AG09309 (cell line): ENCODE measurements around the gene TMEM94.

Experiments
- DNase-seq: peaks from one replicate; pipeline ENCODE4 v3.0.0-alpha.2; 2010; ENCODE audit warnings: low read depth
- H3K4me3 ChIP-seq: 2 replicates; pipeline ENCODE4 v1.5.1; 2011; ENCODE audit warnings: mild to moderate bottlenecking, low read depth, low read length, moderate library complexity; ENCODE audit not compliant: control insufficient read depth
- CTCF ChIP-seq: IDR thresholded peaks from 2 replicates; pipeline ENCODE4 v1.5.1; 2011; ENCODE audit warnings: mild to moderate bottlenecking, low read depth, low read length, inconsistent platforms; ENCODE audit not compliant: insufficient read depth, control insufficient read depth; ENCODE audit errors: missing control alignments

Gene TMEM94

DNA sequence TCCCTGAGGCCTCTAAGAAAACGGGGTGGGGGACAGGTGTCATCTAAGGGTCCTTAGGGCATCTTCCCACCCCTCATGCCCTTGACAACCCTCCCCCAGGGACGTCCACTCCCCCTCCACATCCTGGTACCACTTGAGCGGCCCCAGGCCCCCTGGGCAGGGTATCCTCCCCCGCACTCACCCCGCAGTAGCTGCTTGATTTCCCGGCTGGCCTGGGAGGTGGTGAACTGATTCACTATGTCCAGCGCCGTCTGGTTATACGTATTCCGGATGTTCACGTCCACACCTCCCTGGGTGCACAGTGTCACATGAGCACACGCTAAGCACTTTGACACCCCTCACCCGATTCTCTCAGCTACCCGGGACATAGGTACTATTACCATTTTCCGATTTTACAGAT lies 49.2 kb downstream of the TMEM94 start:
- H3K4me3 ChIP-seq: no peak overlapping the region
- no peak for TF ChIP-seq CTCF
- DNase-seq: no peak

- no peak for DNase-seq
- no peak overlapping the region for H3K4me3 ChIP-seq
- TF ChIP-seq CTCF: no peak
These were observed 49.7 kb downstream of the TMEM94 start for GRCh38 chr17:75506134-75506533.

DNA sequence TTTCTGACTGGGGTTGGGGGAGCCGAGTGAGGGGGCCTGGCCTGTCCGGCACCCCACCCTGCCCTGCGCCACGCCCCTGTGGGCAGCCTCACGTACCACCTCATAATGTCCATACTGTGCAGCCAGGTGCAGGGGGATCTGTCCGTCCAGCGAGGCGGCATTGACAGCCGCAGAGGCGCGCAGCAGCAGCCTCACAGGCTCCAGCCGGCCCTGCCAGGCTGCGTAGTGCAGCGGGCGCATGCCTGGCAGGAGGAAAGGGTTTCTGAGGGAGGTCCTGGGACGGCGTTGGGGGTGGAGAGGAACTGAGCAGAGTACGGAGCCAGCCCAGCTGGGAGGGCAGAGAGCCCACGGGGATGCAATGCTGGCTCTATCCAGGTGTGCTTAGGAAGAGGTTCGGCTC lies 50.5 kb downstream of the TMEM94 start:
- DNase-seq: no peak
- no peak overlapping the region for H3K4me3 ChIP-seq
- TF ChIP-seq CTCF: no peak

GRCh38 chr17:75507733-75508719 lies 51.6 kb downstream of the TMEM94 start:
- TF ChIP-seq CTCF: no peak
- no peak overlapping the region for H3K4me3 ChIP-seq
- DNase-seq: no peak

DNA sequence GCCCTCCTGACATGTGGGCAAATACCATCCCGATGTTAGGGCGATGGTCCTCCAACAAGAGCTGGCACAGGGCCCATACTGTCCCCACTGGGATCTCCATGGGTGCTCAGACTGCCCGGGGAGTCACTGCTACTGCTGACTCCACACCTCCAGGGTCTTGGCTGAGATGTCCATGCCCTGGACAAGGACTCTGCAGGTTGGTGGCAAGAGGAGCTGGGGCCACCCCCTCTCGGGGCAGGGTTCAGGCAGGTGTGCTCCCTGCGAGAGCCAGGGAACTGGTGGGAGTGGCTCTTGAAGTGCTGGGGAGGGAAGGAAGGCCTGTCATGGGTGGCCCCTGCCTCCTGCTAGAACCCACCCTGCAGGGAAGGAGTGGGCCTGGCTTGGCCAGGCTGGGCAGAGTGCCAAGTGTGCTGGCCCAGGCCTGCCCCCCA lies 52.5 kb downstream of the TMEM94 start:
- no peak for TF ChIP-seq CTCF
- no peak for DNase-seq
- H3K4me3 ChIP-seq: no peak overlapping the region

DNA sequence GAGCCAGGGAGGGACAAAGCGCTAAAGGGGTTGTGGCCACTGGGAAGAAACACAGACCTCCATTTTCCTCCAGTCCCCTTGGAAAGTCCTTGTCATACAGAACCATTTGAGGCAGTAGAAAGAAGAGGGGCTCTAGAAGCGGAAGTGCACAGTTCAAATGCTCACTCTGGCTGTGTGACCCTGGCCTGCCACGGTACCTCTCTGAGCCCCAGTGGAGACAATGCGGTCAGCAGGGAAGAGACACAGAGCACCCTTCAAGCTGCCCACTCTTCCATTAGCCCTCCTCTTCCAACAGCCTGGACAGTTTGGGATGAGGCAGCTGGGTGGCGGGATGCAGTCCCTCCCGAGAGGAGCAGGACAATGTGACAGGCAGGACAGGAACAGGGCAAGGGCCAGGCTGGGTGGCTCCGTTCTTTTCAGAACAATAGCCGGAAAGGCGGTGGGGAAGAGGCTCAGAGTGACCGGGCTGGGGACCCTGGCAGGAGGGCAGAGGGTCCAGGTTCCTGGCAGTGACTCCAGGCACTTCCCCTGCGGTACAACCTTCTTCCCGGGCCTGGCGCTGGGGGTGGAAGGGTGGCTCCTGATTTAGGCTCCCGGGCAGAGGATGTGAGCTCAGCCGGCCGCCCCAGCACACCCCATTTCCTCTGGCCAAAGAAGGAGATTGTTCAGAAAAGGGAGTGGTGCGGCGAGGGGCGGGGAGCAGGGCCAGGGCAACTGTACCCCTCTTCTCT lies 53.3 kb downstream of the TMEM94 start:
- DNase-seq: no peak
- no peak overlapping the region for H3K4me3 ChIP-seq
- no peak for TF ChIP-seq CTCF
